Iris pigment epithelial cell (primary cell): ENCODE data around the gene MAGED4.
"Not testable (repeated sequence)": the region's sequence is repeated elsewhere in the genome, so short reads cannot be mapped to it uniquely, and the experiment has no call there.

Experiments used
- DNase-seq: peaks from one replicate; pipeline ENCODE4 v3.0.0-alpha.2; 2011; ENCODE audit warnings: low read depth

MAGED4 gene

GRCh38 chrX:52184440-52185077, at the start of gene MAGED4:
Gene MAGED4, plus strand, starts transcription at chrX:52184888. Its CDS starts 1,035 bp downstream, at chrX:52185923.
- not testable (repeated sequence) for DNase-seq

GRCh38 chrX:52138830-52139544, 45.7 kb upstream of the MAGED4 start:
- DNase-seq = no peak

- no peak for DNase-seq
These were observed 45.2 kb upstream of the MAGED4 start for GRCh38 chrX:52139545-52139895.

- DNase-seq = no peak
These were observed 44.7 kb upstream of the MAGED4 start for GRCh38 chrX:52140020-52140419.

- not testable (repeated sequence) for DNase-seq
These were observed 34.0 kb upstream of the MAGED4 start for GRCh38 chrX:52150667-52151066.

GRCh38 chrX:52160140-52160539, 24.5 kb upstream of the MAGED4 start:
- DNase-seq = not testable (repeated sequence)

GRCh38 chrX:52166840-52167239, 17.8 kb upstream of the MAGED4 start:
- DNase-seq = no peak

- not testable (repeated sequence) for DNase-seq
These were observed 13.6 kb upstream of the MAGED4 start for GRCh38 chrX:52171055-52171454.

GRCh38 chrX:52185078-52185453, 378 bp downstream of the MAGED4 start:
- DNase-seq = not testable (repeated sequence)

- DNase-seq = not testable (repeated sequence)
These were observed 26.7 kb downstream of the MAGED4 start for GRCh38 chrX:52211405-52211804.

GRCh38 chrX:52213276-52213675, 28.6 kb downstream of the MAGED4 start:
- DNase-seq = no peak

- DNase-seq = no peak
These were observed 31.9 kb downstream of the MAGED4 start for GRCh38 chrX:52216541-52216940.

- no peak for DNase-seq
These were observed 32.9 kb downstream of the MAGED4 start for GRCh38 chrX:52217494-52218160.

GRCh38 chrX:52220936-52221335, 36.2 kb downstream of the MAGED4 start:
- DNase-seq = no peak
